Lower lobe of right lung (tissue), 2 donors: ENCODE data around the gene SLC25A6. TPM values are rescaled to one million over a fixed set of nuclear protein-coding genes. Genes with fewer than 3 reads are reported as not detected.

Experiments used
- ATAC-seq, 2 donors: fragments of 200-7000 bp; cut with Tn5 transposase; one replicate each; pipeline ENCODE4 v1.9.1; 2020 to 2022; ENCODE audit warnings: mild to moderate bottlenecking in 2 of 2, moderate library complexity in 2 of 2
- DNase-seq: peaks from one replicate; pipeline ENCODE4 v3.0.0-alpha.2; 2020
- H3K27ac ChIP-seq: fragments of 200-600 bp; one replicate; pipeline ENCODE4 v1.8.0; 2022
- H3K27me3 ChIP-seq: fragments of 200-600 bp; one replicate; pipeline ENCODE4 v1.8.0; 2022; ENCODE audit warnings: low read depth
- H3K36me3 ChIP-seq: fragments of 200-600 bp; one replicate; pipeline ENCODE4 v1.8.0; 2022; ENCODE audit warnings: mild to moderate bottlenecking
- H3K4me1 ChIP-seq: fragments of 200-600 bp; one replicate; pipeline ENCODE4 v1.8.0; 2022
- H3K4me3 ChIP-seq: fragments of 200-600 bp; one replicate; pipeline ENCODE4 v1.8.0; 2022; ENCODE audit warnings: mild to moderate bottlenecking
- H3K9me3 ChIP-seq: fragments of 200-600 bp; one replicate; pipeline ENCODE4 v1.8.0; 2022
- intact Hi-C: fragments of 100-400 bp; cut with DNase I; formaldehyde crosslinking; loops from one replicate; pipeline ENCODE4 v1.11.0; 2022
- total RNA-seq: library from RNA; stranded (reverse); fragmentation: NEBNext Ultra II Directional; extraction: Animal tissue kit (Norgen Biotek cat#: 25700); gene quantifications from one replicate; pipeline ENCODE4 v1.2.1, GENCODE V29; 2021
- TF ChIP-seq, protein P1 (sequence below): fragments of 200-600 bp; IDR thresholded peaks from one replicate; pipeline ENCODE4 v1.8.0; 2022; ENCODE audit warnings: antibody characterized with exemption, mild to moderate bottlenecking
- donor health status: DM: no; HTN: yes; CAD: no; lungs with severe emphysema.

The SLC25A6 gene
- total RNA-seq, 1 donor from 2014 or later = 335 TPM

DNA sequence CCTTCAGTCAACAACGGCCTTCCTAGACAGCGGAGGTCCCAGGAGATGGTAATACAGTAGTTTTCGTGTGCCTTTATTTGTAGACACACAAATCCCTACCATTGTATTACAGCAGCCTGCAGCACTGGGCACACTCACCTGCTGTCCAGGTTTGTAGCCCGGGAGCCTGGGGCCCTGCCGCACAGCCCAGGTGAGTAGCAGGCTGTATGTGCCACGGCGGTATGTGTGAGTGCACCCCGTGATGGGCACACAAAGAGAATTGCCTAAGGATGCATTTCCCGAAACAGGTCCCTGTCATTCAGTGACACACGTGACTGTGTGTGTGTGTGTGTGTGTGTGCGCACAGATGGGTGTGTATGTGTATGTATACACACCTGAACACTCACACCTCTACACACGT lies 8.1 kb upstream of the SLC25A6 start:
- intact Hi-C loops = no loop called here
- DNase-seq (peak; percentile 39), ATAC-seq (no peak)
- TF ChIP-seq, protein P1, sequence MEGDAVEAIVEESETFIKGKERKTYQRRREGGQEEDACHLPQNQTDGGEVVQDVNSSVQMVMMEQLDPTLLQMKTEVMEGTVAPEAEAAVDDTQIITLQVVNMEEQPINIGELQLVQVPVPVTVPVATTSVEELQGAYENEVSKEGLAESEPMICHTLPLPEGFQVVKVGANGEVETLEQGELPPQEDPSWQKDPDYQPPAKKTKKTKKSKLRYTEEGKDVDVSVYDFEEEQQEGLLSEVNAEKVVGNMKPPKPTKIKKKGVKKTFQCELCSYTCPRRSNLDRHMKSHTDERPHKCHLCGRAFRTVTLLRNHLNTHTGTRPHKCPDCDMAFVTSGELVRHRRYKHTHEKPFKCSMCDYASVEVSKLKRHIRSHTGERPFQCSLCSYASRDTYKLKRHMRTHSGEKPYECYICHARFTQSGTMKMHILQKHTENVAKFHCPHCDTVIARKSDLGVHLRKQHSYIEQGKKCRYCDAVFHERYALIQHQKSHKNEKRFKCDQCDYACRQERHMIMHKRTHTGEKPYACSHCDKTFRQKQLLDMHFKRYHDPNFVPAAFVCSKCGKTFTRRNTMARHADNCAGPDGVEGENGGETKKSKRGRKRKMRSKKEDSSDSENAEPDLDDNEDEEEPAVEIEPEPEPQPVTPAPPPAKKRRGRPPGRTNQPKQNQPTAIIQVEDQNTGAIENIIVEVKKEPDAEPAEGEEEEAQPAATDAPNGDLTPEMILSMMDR = no peak
- Histone ChIP-seq H3K27ac (no peak overlapping the region), H3K27me3 (no peaks in the 10 kb centered on the region), H3K36me3 (peaks cover 51% of the 10 kb centered on the region), H3K9me3 (no peaks in the 10 kb centered on the region), H3K4me1 (no peaks in the 10 kb centered on the region), H3K4me3 (no peak overlapping the region)

DNA sequence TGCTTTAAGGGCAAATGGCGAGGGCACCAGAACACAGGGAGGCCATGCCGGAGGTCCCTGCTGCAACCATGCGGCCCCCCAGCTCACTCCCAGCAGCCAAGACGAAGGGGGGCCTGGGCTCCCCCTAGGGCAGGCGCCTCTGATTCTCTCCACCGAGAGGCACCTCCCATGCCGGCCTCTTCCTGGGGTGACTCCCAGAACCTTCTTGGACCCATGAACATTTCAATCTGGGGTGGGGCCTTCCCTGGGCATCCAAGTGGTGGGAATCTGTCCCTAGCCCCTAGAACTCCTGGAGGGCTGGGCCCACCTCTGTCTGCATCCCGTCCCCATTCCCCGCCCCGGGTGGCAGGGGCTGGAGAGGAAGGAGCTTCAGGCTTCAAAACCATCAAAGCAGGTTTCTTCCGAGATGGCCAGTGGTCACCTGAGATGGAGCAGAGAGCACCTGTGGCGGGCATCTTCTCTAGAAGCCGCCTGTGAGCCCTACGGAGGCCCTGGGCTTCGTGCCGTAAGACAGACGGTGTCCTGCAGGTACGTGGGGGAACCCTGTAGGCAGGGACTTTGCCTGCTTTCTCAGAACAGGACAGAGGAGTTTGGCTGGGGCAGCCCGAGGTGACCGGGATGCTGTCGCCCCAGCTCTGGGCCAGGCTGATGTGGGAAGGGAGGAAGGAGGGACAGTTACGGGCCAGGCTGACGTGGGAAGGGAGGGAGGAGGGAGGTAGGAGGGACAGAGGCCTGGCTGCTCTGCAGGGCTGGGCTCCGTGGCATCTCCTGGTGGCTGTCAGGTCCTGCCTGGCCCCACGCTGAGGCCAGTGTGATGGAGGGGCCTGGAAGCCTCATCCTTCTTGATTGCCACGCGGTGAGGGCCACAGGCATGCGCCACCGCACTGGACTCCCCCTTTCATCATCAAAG lies 6.8 kb upstream of the SLC25A6 start:
- Histone ChIP-seq H3K27ac (no peak overlapping the region), H3K4me1 (peaks cover 5% of the 10 kb centered on the region), H3K27me3 (no peaks in the 10 kb centered on the region), H3K36me3 (peaks cover 44% of the 10 kb centered on the region), H3K9me3 (no peaks in the 10 kb centered on the region), H3K4me3 (no peak overlapping the region)
- ATAC-seq (no peak), DNase-seq (peak; percentile 44)
- intact Hi-C loops = no loop called here
- TF ChIP-seq, protein P1 = no peak

DNA sequence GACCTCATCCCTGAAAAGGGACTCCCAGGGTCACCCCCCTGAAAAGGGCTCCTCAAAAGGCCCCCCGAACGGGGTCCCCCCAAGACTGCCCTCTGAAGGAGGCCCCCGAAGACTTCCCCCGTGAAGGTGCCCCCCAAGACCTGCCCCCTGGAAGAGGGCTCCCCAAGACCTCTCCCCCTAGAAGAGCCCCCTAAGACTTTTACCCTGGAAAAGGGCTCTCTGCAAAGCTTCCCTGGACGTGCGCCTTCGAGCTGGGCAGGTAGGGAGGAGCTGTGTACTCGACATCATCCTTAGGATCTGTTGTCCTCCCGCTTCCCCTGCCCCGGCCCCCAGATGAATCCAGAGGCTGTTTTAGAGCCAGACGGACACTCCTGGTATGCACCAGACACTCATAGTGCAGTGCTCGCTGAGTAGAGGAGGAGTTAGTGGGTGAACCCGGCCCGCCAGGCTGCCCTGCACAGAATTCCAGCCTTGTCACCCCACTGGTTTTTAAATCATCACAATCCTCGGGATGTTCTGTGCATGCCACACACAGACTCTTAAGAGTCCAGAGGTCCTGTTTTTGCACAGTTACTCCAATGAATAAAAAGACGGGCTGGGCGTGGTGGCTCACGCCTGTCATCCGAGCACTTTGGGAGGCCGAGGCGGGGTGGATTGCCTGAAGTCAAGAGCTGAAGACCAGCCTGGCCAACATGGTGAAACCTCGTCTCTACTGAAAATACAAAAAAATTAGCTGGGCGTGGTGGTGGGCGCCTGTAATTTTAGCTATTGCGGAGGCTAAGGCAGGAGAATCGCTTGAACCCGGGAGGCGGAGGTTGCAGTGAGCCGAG lies 5.7 kb upstream of the SLC25A6 start:
- ATAC-seq = no peak
- H3K4me1 ChIP-seq = peaks cover 10% of the 10 kb centered on the region
- TF ChIP-seq, protein P1 = no peak
- intact Hi-C loops = no loop called here
- H3K27ac ChIP-seq = no peak overlapping the region
- H3K4me3 ChIP-seq = no peak overlapping the region
- H3K9me3 ChIP-seq = no peaks in the 10 kb centered on the region
- peak; percentile 19 for DNase-seq
- H3K36me3 ChIP-seq = peaks cover 36% of the 10 kb centered on the region
- H3K27me3 ChIP-seq = no peaks in the 10 kb centered on the region

DNA sequence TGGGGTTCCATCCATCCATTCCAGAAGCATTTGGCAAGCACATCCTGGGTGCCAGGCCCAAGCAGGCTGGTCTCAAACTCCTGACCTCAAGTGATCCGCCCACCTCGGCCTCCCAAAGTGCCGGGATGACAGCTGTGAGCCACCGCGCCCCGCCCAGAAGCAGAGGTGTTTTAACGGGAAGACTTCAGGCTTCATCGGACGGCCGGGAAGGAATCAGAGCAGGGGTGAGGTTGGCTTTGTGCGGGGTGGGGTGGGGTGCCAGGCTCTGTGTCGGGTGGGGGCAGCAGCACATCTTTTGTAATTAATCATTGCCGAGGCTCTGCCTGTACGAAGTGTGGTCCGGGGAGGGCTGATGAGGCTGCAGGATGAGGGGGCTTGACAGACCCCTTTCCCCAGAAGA lies 5.1 kb upstream of the SLC25A6 start:
- H3K9me3 ChIP-seq = no peaks in the 10 kb centered on the region
- no peaks in the 10 kb centered on the region for H3K27me3 ChIP-seq
- no peak overlapping the region for H3K4me3 ChIP-seq
- peak; percentile 45 for DNase-seq
- H3K27ac ChIP-seq = no peak overlapping the region
- H3K4me1 ChIP-seq = peaks cover 10% of the 10 kb centered on the region
- ATAC-seq = no peak
- TF ChIP-seq, protein P1 = no peak
- intact Hi-C loops = no loop called here
- peaks cover 34% of the 10 kb centered on the region for H3K36me3 ChIP-seq

DNA sequence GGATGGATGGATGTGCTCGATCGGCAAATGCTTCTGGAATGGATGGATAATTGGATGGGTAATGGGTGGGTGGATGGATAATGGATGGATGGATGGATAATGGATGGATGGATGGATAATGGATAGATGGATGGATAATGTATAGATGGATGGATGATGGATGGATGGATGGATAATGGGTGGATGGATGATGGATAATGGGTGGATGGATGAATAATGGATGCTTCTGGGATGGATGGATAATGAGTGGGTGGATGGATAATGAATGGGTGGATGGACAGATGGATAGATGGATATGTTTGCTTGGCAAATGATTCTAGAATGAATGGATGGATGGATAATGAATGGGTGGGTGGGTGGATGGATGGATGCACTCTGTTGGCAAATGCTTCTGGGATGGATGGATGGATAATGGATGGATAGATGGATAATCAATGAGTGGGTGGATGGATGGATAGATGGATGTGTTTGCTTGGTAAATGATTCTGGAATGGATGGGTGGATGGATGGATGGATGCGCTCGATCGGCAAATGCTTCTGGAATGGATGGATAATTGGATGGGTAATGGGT lies 3.8 kb upstream of the SLC25A6 start:
- no peaks in the 10 kb centered on the region for H3K9me3 ChIP-seq
- no peak overlapping the region for H3K27ac ChIP-seq
- no peak for ATAC-seq
- TF ChIP-seq, protein P1 = no peak
- H3K4me1 ChIP-seq = peaks cover 16% of the 10 kb centered on the region
- peaks cover 25% of the 10 kb centered on the region for H3K36me3 ChIP-seq
- intact Hi-C loops = no loop called here
- H3K27me3 ChIP-seq = no peaks in the 10 kb centered on the region
- H3K4me3 ChIP-seq = no peak overlapping the region
- DNase-seq = no peak
